HG02870 (cell line): ENCODE measurements around the gene DLG2.

ENCODE experiments used
- ATAC-seq: cut with Tn5 transposase; IDR thresholded peaks from one replicate; pipeline ENCODE4 v1.9.1; 2021; ENCODE audit warnings: mild to moderate bottlenecking, moderate library complexity; ENCODE audit not compliant: unreplicated experiment

The DLG2 gene

GRCh38 chr11:84719935-84720577, 907.1 kb downstream of the DLG2 start:
- no peak for ATAC-seq

GRCh38 chr11:84714316-84714780, 912.8 kb downstream of the DLG2 start:
- ATAC-seq: peak; percentile 79

GRCh38 chr11:84691830-84692229, 935.3 kb downstream of the DLG2 start:
- no peak for ATAC-seq

GRCh38 chr11:84687433-84687832, 939.7 kb downstream of the DLG2 start:
- ATAC-seq: no peak

- ATAC-seq: no peak
Observed at GRCh38 chr11:84686716-84687115, 940.4 kb downstream of the DLG2 start.

GRCh38 chr11:84685976-84686375, 941.2 kb downstream of the DLG2 start:
- ATAC-seq: no peak

GRCh38 chr11:84685149-84685548, 942.0 kb downstream of the DLG2 start:
- no peak for ATAC-seq

GRCh38 chr11:84681456-84681855, 945.7 kb downstream of the DLG2 start:
- no peak for ATAC-seq

- no peak for ATAC-seq
Observed at GRCh38 chr11:84675396-84676025, 951.6 kb downstream of the DLG2 start.

GRCh38 chr11:84673753-84674152, 953.4 kb downstream of the DLG2 start:
- ATAC-seq: no peak

- ATAC-seq: peak; percentile 68
Observed at GRCh38 chr11:84671325-84671999, 955.7 kb downstream of the DLG2 start.

GRCh38 chr11:84663731-84664130, 963.4 kb downstream of the DLG2 start:
- ATAC-seq: no peak

GRCh38 chr11:84660257-84660977, 966.7 kb downstream of the DLG2 start:
- no peak for ATAC-seq

GRCh38 chr11:84655712-84656111, 971.4 kb downstream of the DLG2 start:
- no peak for ATAC-seq

- no peak for ATAC-seq
Observed at GRCh38 chr11:84648471-84648870, 978.7 kb downstream of the DLG2 start.

GRCh38 chr11:84645988-84646694, 981.0 kb downstream of the DLG2 start:
- ATAC-seq: no peak

GRCh38 chr11:84642500-84642899, 984.6 kb downstream of the DLG2 start:
- ATAC-seq: no peak

- ATAC-seq: no peak
Observed at GRCh38 chr11:84634309-84634708, 992.8 kb downstream of the DLG2 start.

- no peak for ATAC-seq
Observed at GRCh38 chr11:84628871-84629620, 998.1 kb downstream of the DLG2 start.

- no peak for ATAC-seq
Observed at GRCh38 chr11:84626256-84626655, 1000.9 kb downstream of the DLG2 start.
